Right lobe of liver (tissue), 6 donors: Measurements from ENCODE around the gene TRH. TPM values are rescaled to one million over a fixed set of nuclear protein-coding genes. Genes with fewer than 3 reads are reported as not detected.
A peak's percentile ranks its signal among the peaks of the same experiment; 100 is the strongest.

Source experiments
- ATAC-seq, 4 donors: fragments of 200-7000 bp; cut with Tn5 transposase; one replicate each; pipeline ENCODE4 v1.9.1; 2020; ENCODE audit warnings: mild to moderate bottlenecking in 4 of 4, moderate library complexity in 4 of 4
- DNase-seq, 3 donors: peaks; one replicate each; pipeline ENCODE4 v3.0.0-alpha.2; 2020
- H3K27ac ChIP-seq, 3 donors: fragments of 200-600 bp; one replicate each; pipeline ENCODE4 v1.8.0; 2022
- H3K27me3 ChIP-seq, 2 donors: fragments of 200-600 bp; one replicate each; pipeline ENCODE4 v1.8.0; 2022
- H3K36me3 ChIP-seq, 4 donors: fragments of 200-600 bp; sonication (generic) in 1 of 4; one replicate each; pipeline versions ENCODE4 v1.5.1 to v1.8.0; 2017 to 2022; ENCODE audit warnings: control low read depth in 1 of 4
- H3K4me1 ChIP-seq, 4 donors: fragments of 200-600 bp; sonication (generic) in 1 of 4; one replicate each; pipeline versions ENCODE4 v1.5.1 to v1.8.0; 2017 to 2022; ENCODE audit warnings: control low read depth in 1 of 4
- H3K4me3 ChIP-seq, 3 donors: fragments of 200-600 bp; one replicate each; pipeline ENCODE4 v1.8.0; 2022
- H3K9me3 ChIP-seq, 4 donors: fragments of 200-600 bp; sonication (generic) in 1 of 4; one replicate each; pipeline versions ENCODE4 v1.5.1 to v1.8.0; 2017 to 2022; ENCODE audit warnings: control low read depth in 1 of 4
- CTCF ChIP-seq, 4 donors: fragments of 200-600 bp in 3 of 4; fragments of 450-650 bp in 1 of 4; IDR thresholded peaks; one replicate each; pipeline versions ENCODE4 v1.5.1 to v1.8.0; 2016 to 2022; ENCODE audit warnings: antibody characterized with exemption in 4 of 4, mild to moderate bottlenecking in 2 of 4
- POLR2A ChIP-seq: fragments of 450-650 bp; IDR thresholded peaks from one replicate; pipeline ENCODE4 v1.6.1; 2017; ENCODE audit warnings: antibody characterized with exemption, mild to moderate bottlenecking
- WGBS: methylation state at CpG from one replicate; pipeline ENCODE4 v1.1.6; 2018; ENCODE audit warnings: low coverage, low lambda C conversion rate; ENCODE audit not compliant: insufficient coverage; ENCODE audit errors: missing lambda C conversion rate; 5-methylcytosine and 5-hydroxymethylcytosine counted together
- intact Hi-C, 2 donors: fragments of 100-400 bp; cut with DNase I; formaldehyde crosslinking; loops; one replicate each; pipeline versions ENCODE4 v1.11.2 to v1.14.1; 2022
- total RNA-seq, 6 experiments: library from RNA; depleted of rRNA in 2 of 6; stranded (reverse); fragments of >200 nt in 2 of 6; fragmentation: NEBNext Ultra II Directional in 3 of 6; extraction: Animal tissue kit (Norgen Biotek cat#: 25700) in 3 of 6; gene quantifications; one replicate each; pipeline versions ENCODE4 v1.1.0 to v1.2.4, GENCODE V29; 2016 to 2023
- donor health status: DM: no; HTN: yes; CAD: no.
- donor health status: DM: no; HTN: no; CAD: no.
- donor health status: DM: no; HTN: no; CAD: no.
- donor health status: DM: no; HTN: yes; CAD: no.
- donor health status: DM: no; HTN: yes; CAD: no.

The TRH gene
- total RNA-seq, 6 experiments from 2014 or later, result not detected

GRCh38 chr3:129976286-129976685, 1.8 kb downstream of the TRH start:
- Histone ChIP-seq H3K9me3 (no peaks in the 10 kb centered on the region), H3K27ac (no peak overlapping the region), H3K27me3 (peaks cover 4 to 11% of the 10 kb centered on the region in 2 donors), H3K4me3 (no peak overlapping the region), H3K4me1 (peaks cover 0 to 14% (median 0%) of the 10 kb centered on the region in 4 donors), H3K36me3 (no peaks in the 10 kb centered on the region)
- WGBS, result 58% methylated on average over 3 of the region's 4 CpGs
- DNase-seq (peak in 1 of 3 donors; percentile 13), ATAC-seq (no peak)
- TF ChIP-seq CTCF (IDR thresholded peaks at IDR 0.05) (no peak), POLR2A (no peak)
- intact Hi-C loops, result no loop called here

GRCh38 chr3:129978123-129978522, 3.6 kb downstream of the TRH start:
- H3K4me1 ChIP-seq, result peaks cover 0 to 14% (median 0%) of the 10 kb centered on the region in 4 donors
- H3K36me3 ChIP-seq, result no peaks in the 10 kb centered on the region
- DNase-seq, result peak in 1 of 3 donors; percentile 23
- H3K27ac ChIP-seq, result no peak overlapping the region
- TF ChIP-seq POLR2A (no peak), CTCF (IDR thresholded peaks at IDR 0.05) (no peak)
- no peak overlapping the region for H3K4me3 ChIP-seq
- intact Hi-C loops, result no loop called here
- ATAC-seq, result no peak
- 75% methylated on average over 2 of the region's 2 CpGs for WGBS
- H3K9me3 ChIP-seq, result no peaks in the 10 kb centered on the region
- H3K27me3 ChIP-seq, result peaks cover 4 to 11% of the 10 kb centered on the region in 2 donors

GRCh38 chr3:129979905-129980304, 5.4 kb downstream of the TRH start:
- ATAC-seq (no peak), DNase-seq (no peak)
- peaks cover 0 to 8% (median 0%) of the 10 kb centered on the region in 4 donors for H3K4me1 ChIP-seq
- WGBS, result 68% methylated on average over 5 of the region's 5 CpGs
- TF ChIP-seq POLR2A, result no peak
- no peak for TF ChIP-seq CTCF (IDR thresholded peaks at IDR 0.05)
- H3K9me3 ChIP-seq, result no peaks in the 10 kb centered on the region
- H3K36me3 ChIP-seq, result no peaks in the 10 kb centered on the region
- intact Hi-C loops, result no loop called here
- H3K27me3 ChIP-seq, result peaks cover 0 to 9% of the 10 kb centered on the region in 2 donors
- no peak overlapping the region for H3K27ac ChIP-seq
- no peak overlapping the region for H3K4me3 ChIP-seq

GRCh38 chr3:129983561-129983960, 9.0 kb downstream of the TRH start:
- whole genome bisulfite sequencing, result 63% methylated on average over 5 of the region's 8 CpGs
- no peak overlapping the region for H3K4me3 ChIP-seq
- no peak for TF ChIP-seq POLR2A
- TF ChIP-seq CTCF (IDR thresholded peaks at IDR 0.05), result no peak
- no peak overlapping the region for H3K27ac ChIP-seq
- no peaks in the 10 kb centered on the region for H3K4me1 ChIP-seq
- DNase-seq (no peak), ATAC-seq (no peak)
- H3K9me3 ChIP-seq, result no peaks in the 10 kb centered on the region
- no peaks in the 10 kb centered on the region for H3K36me3 ChIP-seq
- H3K27me3 ChIP-seq, result no peaks in the 10 kb centered on the region
- intact Hi-C loops, result no loop called here

- no peak for ATAC-seq
- H3K27me3 ChIP-seq, result no peaks in the 10 kb centered on the region
- no peak for DNase-seq
- no peak overlapping the region for H3K4me3 ChIP-seq
- no peak overlapping the region for H3K27ac ChIP-seq
- H3K4me1 ChIP-seq, result no peaks in the 10 kb centered on the region
- WGBS, result 60% methylated on average over 1 of the region's 2 CpGs
- no peaks in the 10 kb centered on the region for H3K36me3 ChIP-seq
- intact Hi-C loops, result no loop called here
- no peak for TF ChIP-seq CTCF (IDR thresholded peaks at IDR 0.05)
- TF ChIP-seq POLR2A, result no peak
- H3K9me3 ChIP-seq, result no peaks in the 10 kb centered on the region
These were observed 9.6 kb downstream of the TRH start for GRCh38 chr3:129984125-129984524.
